SK-N-SH treated with all-trans-retinoic acid at 6 μM for 48 hours (cell line): ENCODE results near the gene IL1R1.

ENCODE experiments used
- ATAC-seq: fragments of 200-7000 bp; cut with Tn5 transposase; 3 replicates; pipeline ENCODE4 v1.9.1; 2020; ENCODE audit warnings: mild to moderate bottlenecking, moderate library complexity
- ARNTL ChIP-seq: fragments of 450-650 bp; formaldehyde crosslinking; IDR thresholded peaks from 2 replicates; pipeline ENCODE4 v1.5.0; 2020; ENCODE audit warnings: low read depth, mild to moderate bottlenecking, moderate library complexity, borderline replicate concordance
- CREB5 ChIP-seq: fragments of 250-450 bp; sonication (Bioruptor Pico); IDR thresholded peaks from 2 replicates; pipeline ENCODE4 v1.5.1; 2020; ENCODE audit warnings: low read depth, mild to moderate bottlenecking, moderate library complexity
- CSDC2 ChIP-seq: fragments of 250-450 bp; sonication (Bioruptor Pico); IDR thresholded peaks from 2 replicates; pipeline ENCODE4 v1.5.0; 2020; ENCODE audit warnings: mild to moderate bottlenecking, moderate library complexity
- ESRRG ChIP-seq: fragments of 250-450 bp; sonication (Bioruptor Pico); IDR thresholded peaks from 2 replicates; pipeline ENCODE4 v1.6.1; 2021; ENCODE audit warnings: mild to moderate bottlenecking
- GLIS3 ChIP-seq: fragments of 250-450 bp; sonication (Bioruptor Pico); IDR thresholded peaks from 2 replicates; pipeline ENCODE4 v1.5.0; 2020; ENCODE audit warnings: mild to moderate bottlenecking, moderate library complexity
- OSR1 ChIP-seq: fragments of 250-450 bp; sonication (Bioruptor Pico); IDR thresholded peaks from 2 replicates; pipeline ENCODE4 v1.8.0; 2022; ENCODE audit warnings: moderate library complexity, mild to moderate bottlenecking, inconsistent platforms
- POU6F1 ChIP-seq: fragments of 250-450 bp; sonication (Bioruptor Pico); IDR thresholded peaks from 2 replicates; pipeline ENCODE4 v1.8.0; 2021; ENCODE audit warnings: low read depth, mild to moderate bottlenecking, moderate library complexity, borderline replicate concordance
- PPARA ChIP-seq: fragments of 250-450 bp; sonication (Bioruptor Pico); IDR thresholded peaks from 2 replicates; pipeline ENCODE4 v1.5.0; 2020; ENCODE audit warnings: mild to moderate bottlenecking, borderline replicate concordance
- RARB ChIP-seq: fragments of 250-450 bp; sonication (Bioruptor Pico); IDR thresholded peaks from 2 replicates; pipeline ENCODE4 v1.8.0; 2021; ENCODE audit warnings: mild to moderate bottlenecking, moderate library complexity
- SNAI2 ChIP-seq: fragments of 250-450 bp; sonication (Bioruptor Pico); IDR thresholded peaks from 2 replicates; pipeline ENCODE4 v1.5.0; 2020; ENCODE audit warnings: mild to moderate bottlenecking, moderate library complexity
- TCF4 ChIP-seq: fragments of 250-450 bp; sonication (Bioruptor Pico); IDR thresholded peaks from 2 replicates; pipeline ENCODE4 v1.8.0; 2021; ENCODE audit warnings: mild to moderate bottlenecking, moderate library complexity, borderline replicate concordance
- TOX ChIP-seq: fragments of 250-450 bp; sonication (Bioruptor Pico); IDR thresholded peaks from 2 replicates; pipeline ENCODE4 v1.8.0; 2021; ENCODE audit warnings: mild to moderate bottlenecking, moderate library complexity, borderline replicate concordance
- TSHZ2 ChIP-seq: fragments of 250-450 bp; sonication (Bioruptor Pico); IDR thresholded peaks from 2 replicates; pipeline ENCODE4 v1.5.0; 2020; ENCODE audit warnings: mild to moderate bottlenecking, moderate library complexity
- ZC3H10 ChIP-seq: fragments of 250-450 bp; sonication (Bioruptor Pico); IDR thresholded peaks from 2 replicates; pipeline ENCODE4 v1.5.1; 2021; ENCODE audit warnings: mild to moderate bottlenecking, moderate library complexity
- ZFP3 ChIP-seq: fragments of 250-450 bp; sonication (Bioruptor Pico); IDR thresholded peaks from 2 replicates; pipeline ENCODE4 v1.5.0; 2020; ENCODE audit warnings: mild to moderate bottlenecking, moderate library complexity
- ZFP30 ChIP-seq: fragments of 450-650 bp; formaldehyde crosslinking; IDR thresholded peaks from 2 replicates; pipeline ENCODE4 v1.5.0; 2022; ENCODE audit warnings: mild to moderate bottlenecking, moderate library complexity
- ZNF70 ChIP-seq: fragments of 450-650 bp; formaldehyde crosslinking; IDR thresholded peaks from 2 replicates; pipeline ENCODE4 v1.5.0; 2020; ENCODE audit warnings: mild to moderate bottlenecking, moderate library complexity
- ZNF8 ChIP-seq: fragments of 450-650 bp; formaldehyde crosslinking; IDR thresholded peaks from 2 replicates; pipeline ENCODE4 v1.5.0; 2020; ENCODE audit warnings: mild to moderate bottlenecking, moderate library complexity
- TF ChIP-seq, protein P1 (sequence below): fragments of 250-450 bp; sonication (Bioruptor Pico); IDR thresholded peaks from 2 replicates; pipeline ENCODE4 v1.5.1; 2021; ENCODE audit warnings: mild to moderate bottlenecking, moderate library complexity
- TF ChIP-seq, protein P2 (sequence below): fragments of 250-450 bp; sonication (Bioruptor Pico); IDR thresholded peaks from 2 replicates; pipeline ENCODE4 v1.8.0; 2020; ENCODE audit warnings: mild to moderate bottlenecking, moderate library complexity, borderline replicate concordance

Gene IL1R1

DNA sequence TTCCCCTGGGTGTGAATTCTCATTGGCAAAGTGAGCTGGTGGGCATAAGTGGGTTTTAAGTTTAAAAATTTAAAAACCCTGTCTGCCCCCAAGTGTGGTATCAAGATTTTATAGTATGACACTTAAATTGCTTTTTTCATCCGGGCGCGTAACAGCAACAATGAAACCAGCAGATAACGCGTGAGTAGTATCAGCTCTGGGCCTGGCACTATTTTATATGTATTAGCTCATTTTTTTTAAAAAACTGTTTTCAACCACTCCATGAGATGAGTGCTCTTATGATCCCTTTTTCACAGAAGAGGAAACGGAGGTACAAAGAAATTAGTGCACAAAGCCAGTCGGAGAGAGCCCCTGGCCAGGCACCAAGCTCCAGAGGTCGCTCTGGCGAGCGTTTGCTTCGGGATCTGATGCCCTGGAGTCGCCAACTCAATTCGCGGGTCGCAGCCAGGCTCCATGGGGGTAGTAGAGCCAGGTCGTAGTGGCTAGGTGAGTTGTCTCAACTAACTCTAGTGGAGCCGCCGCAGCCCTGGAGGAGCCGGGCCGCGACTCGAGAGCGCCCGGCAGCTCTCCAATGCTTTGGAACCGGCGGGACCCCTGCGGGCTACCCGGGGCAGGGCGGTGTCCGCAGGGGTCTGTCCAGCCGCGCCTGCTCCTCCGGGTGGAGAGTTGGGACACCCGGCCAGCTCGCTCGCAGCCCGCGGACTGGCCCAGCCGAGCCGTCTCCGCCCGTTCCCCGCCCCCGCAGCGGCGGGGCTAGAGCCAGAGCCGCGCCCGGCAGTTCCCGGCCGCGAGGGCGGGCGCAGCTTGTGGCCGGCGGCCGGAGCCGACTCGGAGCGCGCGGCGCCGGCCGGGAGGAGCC lies at the start of gene IL1R1:
TSS of gene IL1R1 (plus strand) at position 777 of the 859 bp plus-strand sequence. CDS start 14,979 bp downstream, outside the sequence.
- TF ChIP-seq ZFP3 (CRISPR knock-in tag) (peak; percentile 96), PPARA (CRISPR knock-in tag) (no peak)
- ATAC-seq, result peak; percentile 87

DNA sequence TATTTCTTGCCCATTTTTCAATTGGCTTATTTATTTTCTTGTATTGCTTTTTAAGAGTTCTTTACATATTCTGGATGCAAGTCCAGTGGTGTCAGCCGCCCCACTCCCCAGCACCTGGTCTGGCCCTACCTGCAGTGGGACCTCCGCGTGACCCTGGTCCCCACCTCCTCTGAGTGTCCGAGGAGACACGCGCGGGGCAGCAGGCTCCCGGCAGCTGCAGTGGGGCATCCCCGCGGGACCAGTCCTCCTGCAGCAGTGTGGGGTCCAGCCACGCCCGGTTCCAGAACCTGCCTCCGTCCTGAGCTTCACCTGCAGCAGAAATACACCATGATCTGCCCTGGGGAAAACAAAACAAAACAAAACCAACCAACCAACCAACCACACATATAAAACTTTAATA lies 48.9 kb upstream of the IL1R1 start:
- TF ChIP-seq ZFP3 (CRISPR knock-in tag) (no peak), TSHZ2 (CRISPR knock-in tag) (no peak), ZNF8 (CRISPR knock-in tag) (no peak), RARB (CRISPR knock-in tag) (no peak)
- ATAC-seq, result no peak

GRCh38 chr2:102094917-102095316 lies 47.6 kb upstream of the IL1R1 start:
- TF ChIP-seq, protein P1, sequence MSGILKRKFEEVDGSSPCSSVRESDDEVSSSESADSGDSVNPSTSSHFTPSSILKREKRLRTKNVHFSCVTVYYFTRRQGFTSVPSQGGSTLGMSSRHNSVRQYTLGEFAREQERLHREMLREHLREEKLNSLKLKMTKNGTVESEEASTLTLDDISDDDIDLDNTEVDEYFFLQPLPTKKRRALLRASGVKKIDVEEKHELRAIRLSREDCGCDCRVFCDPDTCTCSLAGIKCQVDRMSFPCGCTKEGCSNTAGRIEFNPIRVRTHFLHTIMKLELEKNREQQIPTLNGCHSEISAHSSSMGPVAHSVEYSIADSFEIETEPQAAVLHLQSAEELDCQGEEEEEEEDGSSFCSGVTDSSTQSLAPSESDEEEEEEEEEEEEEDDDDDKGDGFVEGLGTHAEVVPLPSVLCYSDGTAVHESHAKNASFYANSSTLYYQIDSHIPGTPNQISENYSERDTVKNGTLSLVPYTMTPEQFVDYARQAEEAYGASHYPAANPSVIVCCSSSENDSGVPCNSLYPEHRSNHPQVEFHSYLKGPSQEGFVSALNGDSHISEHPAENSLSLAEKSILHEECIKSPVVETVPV (CRISPR knock-in tag), result no peak
- no peak for TF ChIP-seq ZC3H10
- TF ChIP-seq, protein P2, sequence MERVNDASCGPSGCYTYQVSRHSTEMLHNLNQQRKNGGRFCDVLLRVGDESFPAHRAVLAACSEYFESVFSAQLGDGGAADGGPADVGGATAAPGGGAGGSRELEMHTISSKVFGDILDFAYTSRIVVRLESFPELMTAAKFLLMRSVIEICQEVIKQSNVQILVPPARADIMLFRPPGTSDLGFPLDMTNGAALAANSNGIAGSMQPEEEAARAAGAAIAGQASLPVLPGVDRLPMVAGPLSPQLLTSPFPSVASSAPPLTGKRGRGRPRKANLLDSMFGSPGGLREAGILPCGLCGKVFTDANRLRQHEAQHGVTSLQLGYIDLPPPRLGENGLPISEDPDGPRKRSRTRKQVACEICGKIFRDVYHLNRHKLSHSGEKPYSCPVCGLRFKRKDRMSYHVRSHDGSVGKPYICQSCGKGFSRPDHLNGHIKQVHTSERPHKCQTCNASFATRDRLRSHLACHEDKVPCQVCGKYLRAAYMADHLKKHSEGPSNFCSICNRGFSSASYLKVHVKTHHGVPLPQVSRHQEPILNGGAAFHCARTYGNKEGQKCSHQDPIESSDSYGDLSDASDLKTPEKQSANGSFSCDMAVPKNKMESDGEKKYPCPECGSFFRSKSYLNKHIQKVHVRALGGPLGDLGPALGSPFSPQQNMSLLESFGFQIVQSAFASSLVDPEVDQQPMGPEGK (CRISPR knock-in tag), result no peak
- no peak for TF ChIP-seq GLIS3 (CRISPR knock-in tag)
- TF ChIP-seq ESRRG (CRISPR knock-in tag), result no peak
- no peak for TF ChIP-seq TCF4 (CRISPR knock-in tag)
- TF ChIP-seq TOX (CRISPR knock-in tag), result no peak
- TF ChIP-seq POU6F1 (CRISPR knock-in tag), result no peak
- TF ChIP-seq ARNTL (CRISPR knock-in tag), result no peak
- TF ChIP-seq ZFP30 (CRISPR knock-in tag), result no peak
- TF ChIP-seq RARB (CRISPR knock-in tag), result no peak
- no peak for TF ChIP-seq ZFP3 (CRISPR knock-in tag)
- no peak for TF ChIP-seq CSDC2 (CRISPR knock-in tag)
- peak; percentile 81 for ATAC-seq

DNA sequence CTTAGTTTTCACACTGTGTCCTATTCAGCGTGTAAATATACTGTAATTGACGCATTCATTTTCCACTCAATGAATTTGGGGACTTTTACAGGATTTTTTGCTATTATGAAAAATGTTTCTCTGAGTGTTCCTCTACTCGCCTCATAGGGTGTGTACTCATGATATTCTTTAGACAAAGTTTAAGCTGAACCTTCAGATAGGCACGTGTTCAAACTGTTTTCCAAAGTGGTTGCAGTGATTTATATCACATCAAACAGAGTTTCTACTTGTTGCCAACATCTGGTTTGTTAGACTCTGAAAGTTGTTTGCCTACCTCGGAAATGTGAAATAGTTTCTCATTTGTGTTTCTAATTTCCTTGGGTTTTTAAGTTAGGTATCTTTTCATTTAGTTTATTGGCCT lies 46.4 kb upstream of the IL1R1 start:
- no peak for ATAC-seq
- TF ChIP-seq TSHZ2 (CRISPR knock-in tag) (no peak), ZFP3 (CRISPR knock-in tag) (no peak), ZNF70 (no peak), TOX (CRISPR knock-in tag) (no peak), SNAI2 (no peak), RARB (CRISPR knock-in tag) (no peak), ZC3H10 (no peak), ESRRG (CRISPR knock-in tag) (no peak), CREB5 (CRISPR knock-in tag) (no peak), OSR1 (CRISPR knock-in tag) (no peak), TCF4 (CRISPR knock-in tag) (no peak)
- TF ChIP-seq, protein P2 (CRISPR knock-in tag), result no peak
